WTC11 (cell line): ENCODE measurements around the gene AFF3. TPM values are rescaled to one million over a fixed set of nuclear protein-coding genes. Genes with fewer than 3 reads are reported as not detected.

Experiments used
- ATAC-seq: fragments of 200-7000 bp; cut with Tn5 transposase; 2 replicates; pipeline ENCODE4 v1.10.0; 2021; ENCODE audit warnings: mild to moderate bottlenecking, moderate library complexity
- CTCF ChIA-PET: fragments of 300-600 bp; sonication (Branson Sonifier 250); formaldehyde crosslinking; loops from one replicate; lab custom pipeline; 2021; ENCODE audit warnings: antibody characterized with exemption; lab: Charles Lee
- POLR2A ChIA-PET: fragments of 350-600 bp; sonication (Branson Sonifier 250); formaldehyde crosslinking; loops from one replicate; lab custom pipeline; 2021; ENCODE audit warnings: antibody characterized with exemption; lab: Charles Lee
- DNase-seq: peaks from one replicate; pipeline ENCODE4 v3.0.0; 2021; ENCODE audit warnings: low spot score
- H3K27ac Mint-ChIP-seq: 2 replicates; pipeline ENCODE4 v1.8.0; 2021; ENCODE audit warnings: mixed read lengths
- H3K27me3 Mint-ChIP-seq: 2 replicates; pipeline ENCODE4 v1.8.0; 2021; ENCODE audit warnings: low read depth, mild to moderate bottlenecking, moderate library complexity, mixed read lengths
- H3K36me3 Mint-ChIP-seq: 2 replicates; pipeline ENCODE4 v1.8.0; 2021; ENCODE audit warnings: mixed read lengths
- H3K4me1 Mint-ChIP-seq: 2 replicates; pipeline ENCODE4 v1.8.0; 2022; ENCODE audit warnings: mixed read lengths
- H3K4me3 Mint-ChIP-seq: 2 replicates; pipeline ENCODE4 v1.8.0; 2021; ENCODE audit warnings: mild to moderate bottlenecking, moderate library complexity, mixed read lengths
- H3K9me3 Mint-ChIP-seq: 2 replicates; pipeline ENCODE4 v1.8.0; 2021; ENCODE audit warnings: mixed read lengths
- ARID4B ChIP-seq: sonication (generic); formaldehyde crosslinking; IDR thresholded peaks from 2 replicates; pipeline ENCODE4 v1.8.0; 2023; ENCODE audit warnings: missing genetic modification reagents, mild to moderate bottlenecking, borderline replicate concordance
- GABPB1 ChIP-seq: sonication (generic); formaldehyde crosslinking; IDR thresholded peaks from 2 replicates; pipeline ENCODE4 v1.8.1; 2023; ENCODE audit warnings: mild to moderate bottlenecking, missing genetic modification reagents
- JUN ChIP-seq: sonication (generic); formaldehyde crosslinking; IDR thresholded peaks from 2 replicates; pipeline ENCODE4 v1.8.0; 2023; ENCODE audit warnings: mild to moderate bottlenecking, missing genetic modification reagents
- NFATC4 ChIP-seq: fragments of 250-450 bp; sonication (Bioruptor Pico); IDR thresholded peaks from 2 replicates; pipeline ENCODE4 v1.9.0; 2021; ENCODE audit warnings: mild to moderate bottlenecking
- NFYB ChIP-seq: sonication (generic); formaldehyde crosslinking; conservative IDR thresholded peaks from 2 replicates; pipeline ENCODE4 v1.8.0; 2022; ENCODE audit warnings: low read depth, missing genetic modification reagents
- NR1H2 ChIP-seq: sonication (generic); formaldehyde crosslinking; IDR thresholded peaks from 2 replicates; pipeline ENCODE4 v1.9.0; 2021; ENCODE audit warnings: mild to moderate bottlenecking, moderate library complexity, missing genetic modification reagents
- NR2C2 ChIP-seq: sonication (generic); formaldehyde crosslinking; IDR thresholded peaks from 2 replicates; pipeline ENCODE4 v1.8.0; 2022; ENCODE audit warnings: mild to moderate bottlenecking, missing genetic modification reagents
- PRDM15 ChIP-seq: sonication (generic); formaldehyde crosslinking; IDR thresholded peaks from 2 replicates; pipeline ENCODE4 v1.8.0; 2022; ENCODE audit warnings: missing genetic modification reagents
- SMAD3 ChIP-seq: sonication (generic); formaldehyde crosslinking; IDR thresholded peaks from 2 replicates; pipeline ENCODE4 v1.8.0; 2022; ENCODE audit warnings: missing genetic modification reagents, mild to moderate bottlenecking, borderline replicate concordance
- SP1 ChIP-seq: sonication (generic); formaldehyde crosslinking; conservative IDR thresholded peaks from 2 replicates; pipeline ENCODE4 v1.8.1; 2022; ENCODE audit warnings: missing genetic modification reagents
- TP53 ChIP-seq: sonication (generic); formaldehyde crosslinking; IDR thresholded peaks from 2 replicates; pipeline ENCODE4 v1.8.1; 2023; ENCODE audit warnings: mild to moderate bottlenecking, missing genetic modification reagents
- ZNF121 ChIP-seq: sonication (generic); formaldehyde crosslinking; IDR thresholded peaks from 2 replicates; pipeline ENCODE4 v1.8.0; 2023; ENCODE audit warnings: missing genetic modification reagents
- ZNF219 ChIP-seq: sonication (generic); formaldehyde crosslinking; IDR thresholded peaks from 2 replicates; pipeline ENCODE4 v1.8.0; 2023; ENCODE audit warnings: missing genetic modification reagents, mild to moderate bottlenecking, borderline replicate concordance
- ZNF423 ChIP-seq: fragments of 250-450 bp; sonication (Bioruptor Pico); IDR thresholded peaks from 2 replicates; pipeline ENCODE4 v2.1.2; 2022; ENCODE audit warnings: mild to moderate bottlenecking, moderate library complexity
- total RNA-seq: library from RNA; stranded (reverse); gene quantifications from 3 replicates; pipeline ENCODE4 v1.2.3, GENCODE V29; 2021
- TF ChIP-seq, protein P1 (sequence below): sonication (generic); formaldehyde crosslinking; IDR thresholded peaks from 2 replicates; pipeline ENCODE4 v1.8.1; 2022; ENCODE audit warnings: low read depth, missing genetic modification reagents, borderline replicate concordance
- TF ChIP-seq, protein P2 (sequence below): sonication (generic); formaldehyde crosslinking; IDR thresholded peaks from 2 replicates; pipeline ENCODE4 v1.8.0; 2023; ENCODE audit warnings: mild to moderate bottlenecking, missing genetic modification reagents

AFF3 gene
- total RNA-seq, 1 experiment from 2014 or later: 1.2 TPM

DNA sequence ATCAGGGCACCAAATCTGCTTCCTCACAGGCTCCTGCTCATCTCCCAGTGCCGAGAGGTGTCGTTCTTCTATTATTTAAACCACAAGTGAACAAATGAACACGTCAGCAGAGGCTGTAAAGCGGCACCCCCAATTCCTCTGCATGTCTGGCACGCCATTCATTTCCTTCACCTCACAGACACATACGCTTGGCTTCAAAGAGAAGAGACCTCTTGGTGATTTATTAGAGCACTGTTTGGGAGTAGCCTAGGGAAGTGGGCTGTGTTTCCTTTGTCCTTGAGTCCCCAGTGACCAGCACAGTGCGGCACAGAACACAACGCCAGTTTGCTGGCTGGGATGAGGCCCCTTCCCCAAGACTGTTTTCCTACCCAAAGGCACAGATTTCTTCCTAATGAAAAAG is 468.3 kb downstream of the AFF3 start:
- Mint-ChIP-seq H3K27ac (no peak overlapping the region), H3K27me3 (no peaks in the 10 kb centered on the region; the same call in 1 of the 2 replicates), H3K36me3 (peaks cover 2% of the 10 kb centered on the region), H3K9me3 (peaks cover 3% of the 10 kb centered on the region), H3K4me3 (no peak overlapping the region), H3K4me1 (peaks cover 7% of the 10 kb centered on the region)
- ATAC-seq (no peak), DNase-seq (no peak)
- ChIA-PET CTCF (no interaction called here), POLR2A (no interaction called here)
- no peak for TF ChIP-seq NR1H2 (CRISPR knock-in tag)
- TF ChIP-seq GABPB1 (CRISPR knock-in tag): no peak
- no peak for TF ChIP-seq TP53
- TF ChIP-seq, protein P1, sequence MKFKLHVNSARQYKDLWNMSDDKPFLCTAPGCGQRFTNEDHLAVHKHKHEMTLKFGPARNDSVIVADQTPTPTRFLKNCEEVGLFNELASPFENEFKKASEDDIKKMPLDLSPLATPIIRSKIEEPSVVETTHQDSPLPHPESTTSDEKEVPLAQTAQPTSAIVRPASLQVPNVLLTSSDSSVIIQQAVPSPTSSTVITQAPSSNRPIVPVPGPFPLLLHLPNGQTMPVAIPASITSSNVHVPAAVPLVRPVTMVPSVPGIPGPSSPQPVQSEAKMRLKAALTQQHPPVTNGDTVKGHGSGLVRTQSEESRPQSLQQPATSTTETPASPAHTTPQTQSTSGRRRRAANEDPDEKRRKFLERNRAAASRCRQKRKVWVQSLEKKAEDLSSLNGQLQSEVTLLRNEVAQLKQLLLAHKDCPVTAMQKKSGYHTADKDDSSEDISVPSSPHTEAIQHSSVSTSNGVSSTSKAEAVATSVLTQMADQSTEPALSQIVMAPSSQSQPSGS (CRISPR knock-in tag): no peak
- no peak for TF ChIP-seq ARID4B
- TF ChIP-seq JUN (CRISPR knock-in tag): no peak
- no peak for TF ChIP-seq NFYB (CRISPR knock-in tag)
- no peak for TF ChIP-seq SP1
- TF ChIP-seq SMAD3 (CRISPR knock-in tag): no peak

- Mint-ChIP-seq H3K27ac (no peak overlapping the region), H3K9me3 (peaks cover 8% of the 10 kb centered on the region), H3K36me3 (peaks cover 6% of the 10 kb centered on the region), H3K27me3 (no peaks in the 10 kb centered on the region), H3K4me1 (peaks cover 7% of the 10 kb centered on the region), H3K4me3 (no peak overlapping the region)
- CTCF ChIA-PET: interaction anchor here (1.1 kb wide), 1 partner anchor 114 kb away, joined by 3 read pairs; no protein-coding TSS in a partner anchor
- ATAC-seq (no peak), DNase-seq (no peak)
- POLR2A ChIA-PET: interaction anchor here (0.7 kb wide), 1 partner anchor 11 kb away, joined by 3 read pairs; no protein-coding TSS in a partner anchor
- TF ChIP-seq SP1 (no peak), ZNF121 (CRISPR knock-in tag) (no peak)
- TF ChIP-seq, protein P2, sequence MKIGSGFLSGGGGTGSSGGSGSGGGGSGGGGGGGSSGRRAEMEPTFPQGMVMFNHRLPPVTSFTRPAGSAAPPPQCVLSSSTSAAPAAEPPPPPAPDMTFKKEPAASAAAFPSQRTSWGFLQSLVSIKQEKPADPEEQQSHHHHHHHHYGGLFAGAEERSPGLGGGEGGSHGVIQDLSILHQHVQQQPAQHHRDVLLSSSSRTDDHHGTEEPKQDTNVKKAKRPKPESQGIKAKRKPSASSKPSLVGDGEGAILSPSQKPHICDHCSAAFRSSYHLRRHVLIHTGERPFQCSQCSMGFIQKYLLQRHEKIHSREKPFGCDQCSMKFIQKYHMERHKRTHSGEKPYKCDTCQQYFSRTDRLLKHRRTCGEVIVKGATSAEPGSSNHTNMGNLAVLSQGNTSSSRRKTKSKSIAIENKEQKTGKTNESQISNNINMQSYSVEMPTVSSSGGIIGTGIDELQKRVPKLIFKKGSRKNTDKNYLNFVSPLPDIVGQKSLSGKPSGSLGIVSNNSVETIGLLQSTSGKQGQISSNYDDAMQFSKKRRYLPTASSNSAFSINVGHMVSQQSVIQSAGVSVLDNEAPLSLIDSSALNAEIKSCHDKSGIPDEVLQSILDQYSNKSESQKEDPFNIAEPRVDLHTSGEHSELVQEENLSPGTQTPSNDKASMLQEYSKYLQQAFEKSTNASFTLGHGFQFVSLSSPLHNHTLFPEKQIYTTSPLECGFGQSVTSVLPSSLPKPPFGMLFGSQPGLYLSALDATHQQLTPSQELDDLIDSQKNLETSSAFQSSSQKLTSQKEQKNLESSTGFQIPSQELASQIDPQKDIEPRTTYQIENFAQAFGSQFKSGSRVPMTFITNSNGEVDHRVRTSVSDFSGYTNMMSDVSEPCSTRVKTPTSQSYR (CRISPR knock-in tag): no peak
Measured at GRCh38 chr2:99672766-99673350, 469.5 kb downstream of the AFF3 start.

GRCh38 chr2:99670768-99671734 is 471.3 kb downstream of the AFF3 start:
- CTCF ChIA-PET: no interaction called here
- H3K4me1 Mint-ChIP-seq: peaks cover 5% of the 10 kb centered on the region
- no peak for DNase-seq
- no peak for ATAC-seq
- peaks cover 6% of the 10 kb centered on the region for H3K36me3 Mint-ChIP-seq
- H3K27me3 Mint-ChIP-seq: no peaks in the 10 kb centered on the region
- H3K9me3 Mint-ChIP-seq: peaks cover 21% of the 10 kb centered on the region
- POLR2A ChIA-PET: no interaction called here
- no peak overlapping the region for H3K4me3 Mint-ChIP-seq
- no peak overlapping the region for H3K27ac Mint-ChIP-seq
- TF ChIP-seq, protein P1 (CRISPR knock-in tag): no peak
- TF ChIP-seq PRDM15 (CRISPR knock-in tag) (no peak), ZNF219 (no peak), NFATC4 (CRISPR knock-in tag) (no peak), NR2C2 (CRISPR knock-in tag) (no peak), ZNF423 (CRISPR knock-in tag) (no peak)
